CD4-positive, CD25-positive, alpha-beta regulatory T cell (primary cell): ENCODE data around the gene MTSS2. TPM values are rescaled to one million over a fixed set of nuclear protein-coding genes. Genes with fewer than 3 reads are reported as not detected.
A peak's percentile ranks its signal among the peaks of the same experiment; 100 is the strongest.

Source experiments
- ATAC-seq, 2 donors: fragments of 150-1000 bp; cut with Tn5 transposase; one replicate each; pipeline ENCODE4 v1.10.0; 2021; ENCODE audit warnings: low read depth in 2 of 2, moderate number of reproducible peaks in 2 of 2, moderate library complexity in 1 of 2
- DNase-seq, 3 donors: peaks; one replicate each; pipeline versions ENCODE4 v3.0.0 to v3.0.0-alpha.2; 2012 to 2022; ENCODE audit warnings: mixed read lengths in 1 of 3
- H3K27ac ChIP-seq: one replicate; pipeline ENCODE4 v1.7.0; 2013; ENCODE audit warnings: mild to moderate bottlenecking, low read length; ENCODE audit not compliant: insufficient read depth, poor library complexity, severe bottlenecking
- H3K27me3 ChIP-seq: one replicate; pipeline ENCODE4 v1.7.0; 2013; ENCODE audit warnings: low read length; ENCODE audit not compliant: control insufficient read depth, insufficient read depth
- H3K36me3 ChIP-seq: one replicate; pipeline ENCODE4 v1.7.0; 2013; ENCODE audit warnings: mild to moderate bottlenecking, low read length, moderate library complexity; ENCODE audit not compliant: control insufficient read depth, insufficient read depth
- H3K4me1 ChIP-seq: 2 replicates; pipeline ENCODE4 v1.7.0; 2013; ENCODE audit warnings: mild to moderate bottlenecking, low read length; ENCODE audit not compliant: insufficient read depth, control insufficient read depth, poor library complexity, severe bottlenecking
- H3K4me3 ChIP-seq: one replicate; pipeline ENCODE4 v1.7.0; 2013; ENCODE audit warnings: low read depth, mild to moderate bottlenecking, low read length, moderate library complexity
- H3K9me3 ChIP-seq, 2 experiments: 1 replicate in 1 of 2; 2 replicates in 1 of 2; pipeline ENCODE4 v1.7.0; 2013; ENCODE audit warnings: low read length in 2 of 2, mild to moderate bottlenecking in 1 of 2, moderate library complexity in 1 of 2; ENCODE audit not compliant: control insufficient read depth in 2 of 2
- H3K27ac Mint-ChIP-seq, 3 donors: one replicate each; pipeline ENCODE4 v1.8.0; 2020 to 2022; ENCODE audit warnings: mild to moderate bottlenecking in 3 of 3, mixed read lengths in 3 of 3, moderate library complexity in 2 of 3
- H3K27me3 Mint-ChIP-seq: one replicate; pipeline ENCODE4 v1.8.0; 2022; ENCODE audit warnings: mild to moderate bottlenecking, mixed read lengths
- H3K36me3 Mint-ChIP-seq: one replicate; pipeline ENCODE4 v1.8.0; 2020; ENCODE audit warnings: mixed read lengths
- H3K4me1 Mint-ChIP-seq, 4 donors: one replicate each; pipeline ENCODE4 v1.8.0; 2020 to 2022; ENCODE audit warnings: mixed read lengths in 4 of 4, mild to moderate bottlenecking in 1 of 4
- H3K4me3 Mint-ChIP-seq, 4 donors: one replicate each; pipeline ENCODE4 v1.8.0; 2020 to 2022; ENCODE audit warnings: mild to moderate bottlenecking in 4 of 4, mixed read lengths in 4 of 4, moderate library complexity in 3 of 4
- H3K9me3 Mint-ChIP-seq, 7 donors: one replicate each; pipeline ENCODE4 v1.8.0; 2020 to 2022; ENCODE audit warnings: mixed read lengths in 7 of 7, mild to moderate bottlenecking in 3 of 7, moderate library complexity in 2 of 7
- polyA plus RNA-seq, 4 donors: library from polyadenylated mRNA; unstranded; fragments of 300-500 nt; fragmentation: Illumina TruSeq; gene quantifications; one replicate each; pipeline ENCODE4 v1.2.3, GENCODE V29; 2021
- total RNA-seq: library from RNA; stranded (reverse); gene quantifications from one replicate; pipeline ENCODE4 v1.2.3, GENCODE V29; 2022

Gene MTSS2
- total and polyA plus RNA-seq, 5 donors from 2014 or later: 2.9 TPM; not detected in 4

DNA sequence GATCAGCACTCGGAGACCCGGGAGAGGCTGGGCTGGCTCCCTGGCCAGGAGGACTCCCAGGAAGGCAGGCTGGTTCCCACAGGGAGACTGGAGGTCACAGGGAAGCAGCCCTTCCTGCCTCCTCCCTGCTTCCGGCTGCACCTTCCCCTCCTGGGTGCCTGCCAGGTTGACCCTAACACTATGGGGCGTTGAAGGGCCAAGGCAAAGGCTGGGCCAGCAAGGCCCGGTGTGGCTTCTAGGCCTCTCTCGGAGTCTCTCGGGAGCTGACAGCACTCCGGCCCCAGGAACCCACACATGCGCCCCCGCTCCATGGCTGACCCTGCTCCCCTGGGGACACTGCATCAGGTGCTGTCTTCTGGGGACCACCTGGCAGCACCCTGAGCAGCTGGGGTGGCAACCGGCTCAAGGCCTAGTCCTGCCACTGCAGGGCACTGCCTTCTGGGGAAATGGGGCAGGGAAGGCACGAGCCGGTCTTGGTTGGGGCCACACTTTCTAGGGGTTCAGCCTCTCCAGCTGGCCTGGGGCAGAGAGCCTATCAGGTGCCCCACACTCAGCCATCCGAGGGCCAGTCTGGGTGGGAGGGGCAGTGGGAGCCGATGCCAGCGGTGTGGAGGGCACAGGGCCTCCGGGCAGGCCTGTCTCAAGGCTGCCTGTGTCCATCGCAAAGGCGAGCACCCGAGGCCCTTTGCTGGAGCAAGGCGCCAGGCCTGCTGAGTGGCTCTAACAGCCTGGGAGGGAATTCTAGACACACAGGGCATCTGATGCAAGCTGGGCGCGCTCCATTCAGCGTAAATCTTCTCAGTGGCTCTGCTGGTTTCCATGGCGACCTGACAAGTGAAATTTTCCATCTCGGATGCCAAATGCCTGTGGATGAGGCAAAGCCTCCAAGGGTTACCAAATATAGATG, 5.6 kb upstream of the MTSS2 start:
- H3K27ac ChIP-seq: no peak overlapping the region
- Mint-ChIP-seq H3K4me1 (peaks cover 0 to 16% (median 3%) of the 10 kb centered on the region in 4 donors), H3K4me3 (no peak overlapping the region), H3K27ac (no peak overlapping the region), H3K27me3 (peaks cover 6% of the 10 kb centered on the region), H3K36me3 (no peaks in the 10 kb centered on the region), H3K9me3 (no peaks in the 10 kb centered on the region)
- H3K9me3 ChIP-seq: no peaks in the 10 kb centered on the region
- H3K27me3 ChIP-seq: no peaks in the 10 kb centered on the region
- DNase-seq: no peak
- H3K4me1 ChIP-seq: no peaks in the 10 kb centered on the region
- H3K4me3 ChIP-seq: no peak overlapping the region
- ATAC-seq: no peak
- no peaks in the 10 kb centered on the region for H3K36me3 ChIP-seq

DNA sequence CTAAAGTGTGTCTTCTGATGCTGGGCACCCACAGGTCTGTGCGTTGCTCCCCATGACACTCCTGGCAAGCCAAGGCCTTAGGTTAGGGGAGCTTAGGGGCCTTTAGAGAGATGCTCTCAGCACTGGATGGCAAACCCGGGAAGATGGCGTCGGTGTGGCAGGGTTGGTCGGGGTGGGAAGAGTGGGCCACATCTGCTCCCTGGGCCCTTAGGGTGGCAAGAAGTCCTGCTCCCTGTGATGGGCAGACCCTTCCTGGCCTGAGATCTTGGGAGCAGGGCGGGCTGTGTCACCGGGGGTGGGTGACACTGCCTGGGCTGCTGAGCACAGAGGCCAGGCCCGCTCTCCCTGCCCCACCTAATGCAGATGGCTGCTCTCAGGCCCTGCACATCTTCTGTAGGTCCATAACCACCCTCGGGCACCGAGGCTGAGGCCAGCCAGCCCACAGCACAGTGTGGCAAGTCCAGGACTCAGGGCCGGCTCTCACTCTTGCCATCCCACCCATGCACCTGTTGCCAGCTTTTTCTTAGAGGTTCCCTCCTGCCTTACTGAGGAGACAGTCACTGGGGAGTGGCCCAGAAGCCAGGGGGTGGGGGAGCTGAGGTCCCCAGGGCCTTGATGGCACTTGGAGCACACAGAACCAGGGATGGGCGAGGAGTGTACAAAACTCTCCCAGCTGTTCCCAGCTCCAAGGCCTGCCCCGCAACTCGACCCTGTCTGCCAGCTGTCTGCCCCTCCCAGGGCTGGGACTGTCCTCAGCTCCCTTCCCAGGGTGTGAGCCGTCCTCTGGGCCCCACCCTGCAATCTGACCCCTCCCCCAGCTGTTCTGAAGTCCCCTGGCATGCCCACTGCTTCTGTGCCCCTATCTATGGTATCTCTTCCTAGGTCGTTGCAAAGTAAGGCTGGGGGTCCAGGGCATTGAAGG, 4.4 kb upstream of the MTSS2 start:
- ATAC-seq: no peak
- DNase-seq: no peak
- H3K4me3 Mint-ChIP-seq: no peak overlapping the region
- Histone ChIP-seq H3K27ac (no peak overlapping the region), H3K4me1 (peaks cover 5% of the 10 kb centered on the region), H3K4me3 (no peak overlapping the region), H3K36me3 (no peaks in the 10 kb centered on the region), H3K9me3 (no peaks in the 10 kb centered on the region), H3K27me3 (no peaks in the 10 kb centered on the region)
- H3K4me1 Mint-ChIP-seq: peaks cover 0 to 7% (median 1%) of the 10 kb centered on the region in 4 donors
- H3K36me3 Mint-ChIP-seq: no peaks in the 10 kb centered on the region
- H3K27me3 Mint-ChIP-seq: peaks cover 10% of the 10 kb centered on the region
- H3K9me3 Mint-ChIP-seq: no peaks in the 10 kb centered on the region
- H3K27ac Mint-ChIP-seq: peak overlapping the region in 1 of 3 donors; percentile 37

DNA sequence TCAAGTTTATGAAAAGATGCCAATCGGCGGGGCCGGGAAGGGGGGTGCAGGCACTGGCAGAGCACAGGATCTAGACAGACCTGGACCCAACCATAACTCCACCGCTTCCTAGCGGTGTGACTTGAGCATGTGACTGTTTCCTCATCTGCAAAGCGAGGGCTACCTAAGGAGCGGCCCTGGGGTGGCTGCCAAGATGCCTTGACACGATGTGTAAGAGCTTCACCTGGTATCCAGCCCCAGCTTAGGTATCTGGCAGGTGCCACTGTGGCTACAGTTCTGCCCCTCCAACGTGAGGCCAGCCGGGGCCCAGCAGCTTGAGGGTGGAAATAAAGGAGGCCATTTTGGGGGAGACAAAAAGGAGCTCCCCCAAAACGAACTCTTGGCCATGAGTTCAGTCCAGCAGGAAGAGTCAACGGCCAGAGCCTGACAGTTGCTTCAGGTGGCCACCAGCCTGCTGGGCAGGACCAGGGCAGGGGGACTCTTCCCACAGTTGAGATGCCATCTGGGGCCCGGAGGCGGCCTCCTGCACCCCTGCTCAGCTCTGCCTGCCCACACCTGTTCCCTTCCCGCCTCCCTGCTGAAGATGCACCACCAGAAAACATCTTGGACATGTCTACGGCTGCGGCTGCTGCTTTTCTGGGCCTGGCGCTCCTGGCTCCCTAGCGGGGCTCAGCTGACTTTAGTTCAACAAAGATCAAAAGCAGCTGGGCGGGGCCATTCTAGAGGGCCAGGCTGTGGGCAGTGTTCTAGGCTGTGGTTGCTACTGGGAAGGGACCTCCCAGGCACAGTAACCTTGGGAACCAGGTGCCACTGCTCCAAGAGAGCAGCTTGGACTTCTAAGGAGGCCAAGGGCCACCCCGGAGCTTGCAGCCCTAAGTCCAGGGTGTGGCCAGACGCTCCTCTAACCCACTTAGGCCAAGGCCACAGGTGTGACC, 3.4 kb upstream of the MTSS2 start:
- Histone ChIP-seq H3K9me3 (no peaks in the 10 kb centered on the region), H3K36me3 (no peaks in the 10 kb centered on the region), H3K4me1 (peaks cover 12% of the 10 kb centered on the region), H3K27me3 (no peaks in the 10 kb centered on the region), H3K27ac (no peak overlapping the region), H3K4me3 (no peak overlapping the region)
- ATAC-seq (no peak), DNase-seq (no peak)
- peaks cover 0 to 8% (median 1%) of the 10 kb centered on the region in 4 donors for H3K4me1 Mint-ChIP-seq
- no peak overlapping the region for H3K27ac Mint-ChIP-seq
- peaks cover 14% of the 10 kb centered on the region for H3K27me3 Mint-ChIP-seq
- no peak overlapping the region for H3K4me3 Mint-ChIP-seq
- H3K36me3 Mint-ChIP-seq: no peaks in the 10 kb centered on the region
- no peaks in the 10 kb centered on the region for H3K9me3 Mint-ChIP-seq

DNA sequence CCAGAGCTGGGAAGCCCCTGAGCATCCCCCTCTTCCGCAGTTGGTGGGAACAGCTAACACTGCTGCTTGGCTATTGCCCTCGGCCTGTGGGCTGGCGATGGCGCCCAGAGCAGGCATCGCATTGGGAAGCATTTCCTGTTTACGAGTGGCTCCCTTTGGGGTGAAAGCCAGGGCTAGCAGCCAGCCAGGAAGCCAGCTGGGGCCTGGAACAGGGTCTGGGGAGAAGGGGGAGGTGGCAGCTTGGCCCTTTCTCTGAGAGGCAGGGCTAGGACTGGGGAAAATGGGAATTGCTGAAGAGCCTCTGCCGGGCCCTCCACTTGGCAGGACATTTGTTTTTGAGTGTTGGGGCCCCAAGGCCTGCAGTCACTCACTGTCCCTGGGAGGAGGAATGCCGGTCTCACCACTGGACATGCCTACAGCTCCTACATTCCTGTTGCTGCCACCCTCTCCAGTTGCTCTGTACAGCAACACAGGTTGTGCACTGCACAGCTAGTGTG, 2.4 kb upstream of the MTSS2 start:
- ATAC-seq: no peak
- Histone ChIP-seq H3K27me3 (no peaks in the 10 kb centered on the region), H3K27ac (no peak overlapping the region), H3K4me1 (peaks cover 12% of the 10 kb centered on the region), H3K4me3 (no peak overlapping the region), H3K36me3 (no peaks in the 10 kb centered on the region), H3K9me3 (no peaks in the 10 kb centered on the region)
- peaks cover 19% of the 10 kb centered on the region for H3K27me3 Mint-ChIP-seq
- H3K4me1 Mint-ChIP-seq: peaks cover 0 to 8% (median 1%) of the 10 kb centered on the region in 4 donors
- no peaks in the 10 kb centered on the region for H3K36me3 Mint-ChIP-seq
- H3K27ac Mint-ChIP-seq: no peak overlapping the region
- H3K4me3 Mint-ChIP-seq: no peak overlapping the region
- no peak for DNase-seq
- H3K9me3 Mint-ChIP-seq: no peaks in the 10 kb centered on the region

DNA sequence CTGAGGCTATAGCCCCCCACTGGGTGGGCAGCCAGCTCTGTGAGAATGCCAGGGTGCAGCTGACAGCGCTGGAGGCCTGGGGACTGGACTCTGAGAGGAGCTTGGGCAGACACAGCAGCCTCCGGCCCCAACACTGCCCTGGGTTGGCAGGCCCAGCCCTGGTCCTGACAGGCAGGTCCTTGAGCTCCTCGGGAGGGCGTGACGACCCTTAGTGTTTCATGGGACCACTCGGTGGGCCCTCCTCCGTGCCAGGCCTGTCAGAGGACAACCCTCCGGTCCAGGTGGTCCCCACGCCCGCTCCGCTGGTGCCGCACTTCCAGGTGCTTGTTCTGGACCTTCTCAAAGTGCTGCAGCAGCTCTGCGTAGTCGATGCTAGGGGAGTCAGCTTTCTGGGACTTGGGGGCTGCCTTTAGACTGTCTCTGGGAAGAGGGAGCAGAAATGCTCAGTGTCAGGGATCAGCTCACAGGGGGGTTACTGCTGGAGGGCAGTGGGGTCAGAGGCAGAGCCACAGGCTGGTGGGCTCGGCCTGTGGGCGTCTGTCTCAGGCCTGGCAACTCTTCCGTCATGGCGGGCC, 1.9 kb upstream of the MTSS2 start:
- no peaks in the 10 kb centered on the region for H3K9me3 Mint-ChIP-seq
- no peaks in the 10 kb centered on the region for H3K27me3 ChIP-seq
- H3K4me1 ChIP-seq: peaks cover 12% of the 10 kb centered on the region
- H3K4me1 Mint-ChIP-seq: peaks cover 0 to 8% (median 1%) of the 10 kb centered on the region in 4 donors
- H3K4me3 Mint-ChIP-seq: no peak overlapping the region
- H3K27ac Mint-ChIP-seq: no peak overlapping the region
- no peaks in the 10 kb centered on the region for H3K9me3 ChIP-seq
- peaks cover 24% of the 10 kb centered on the region for H3K27me3 Mint-ChIP-seq
- no peak for DNase-seq
- ATAC-seq: no peak
- H3K36me3 Mint-ChIP-seq: no peaks in the 10 kb centered on the region
- no peak overlapping the region for H3K4me3 ChIP-seq
- H3K27ac ChIP-seq: no peak overlapping the region
- H3K36me3 ChIP-seq: no peaks in the 10 kb centered on the region

DNA sequence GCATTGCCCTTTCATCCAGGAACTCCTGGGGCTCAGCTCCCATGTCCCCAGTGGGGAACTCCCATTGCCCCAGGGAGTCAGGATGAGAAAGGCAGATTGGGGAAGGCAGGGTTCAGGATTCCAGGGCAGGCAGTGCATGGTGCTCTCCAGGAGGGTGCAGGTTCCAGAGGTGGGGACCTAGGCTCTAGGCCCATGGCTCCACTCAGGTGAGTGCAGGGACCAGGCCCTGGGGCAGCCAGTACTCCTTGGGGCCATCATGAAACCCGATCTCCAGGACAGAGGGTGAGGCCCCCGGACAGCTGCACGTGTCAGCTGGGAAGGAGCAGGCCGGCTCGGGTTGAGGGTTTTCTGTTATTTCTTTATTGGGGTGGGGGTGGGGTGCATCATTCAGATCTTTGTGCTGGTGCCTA, 1.3 kb upstream of the MTSS2 start:
- H3K9me3 Mint-ChIP-seq: no peaks in the 10 kb centered on the region
- Histone ChIP-seq H3K27me3 (no peaks in the 10 kb centered on the region), H3K4me1 (peaks cover 12% of the 10 kb centered on the region), H3K36me3 (no peaks in the 10 kb centered on the region), H3K9me3 (no peaks in the 10 kb centered on the region), H3K27ac (no peak overlapping the region), H3K4me3 (no peak overlapping the region)
- H3K27me3 Mint-ChIP-seq: peaks cover 30% of the 10 kb centered on the region
- H3K4me1 Mint-ChIP-seq: peaks cover 0 to 8% (median 1%) of the 10 kb centered on the region in 4 donors
- no peak for DNase-seq
- ATAC-seq: no peak
- peak overlapping the region in 2 of 4 donors; percentile 7 to 11 for H3K4me3 Mint-ChIP-seq
- H3K27ac Mint-ChIP-seq: no peak overlapping the region
- H3K36me3 Mint-ChIP-seq: no peaks in the 10 kb centered on the region
